ENCODE results near the gene RABEP1. TPM values are rescaled to one million over a fixed set of nuclear protein-coding genes. Genes with fewer than 3 reads are reported as not detected.

The RABEP1 gene
- total RNA-seq, 2 donors from 2014 or later, result 32.2 to 32.8 TPM

DNA sequence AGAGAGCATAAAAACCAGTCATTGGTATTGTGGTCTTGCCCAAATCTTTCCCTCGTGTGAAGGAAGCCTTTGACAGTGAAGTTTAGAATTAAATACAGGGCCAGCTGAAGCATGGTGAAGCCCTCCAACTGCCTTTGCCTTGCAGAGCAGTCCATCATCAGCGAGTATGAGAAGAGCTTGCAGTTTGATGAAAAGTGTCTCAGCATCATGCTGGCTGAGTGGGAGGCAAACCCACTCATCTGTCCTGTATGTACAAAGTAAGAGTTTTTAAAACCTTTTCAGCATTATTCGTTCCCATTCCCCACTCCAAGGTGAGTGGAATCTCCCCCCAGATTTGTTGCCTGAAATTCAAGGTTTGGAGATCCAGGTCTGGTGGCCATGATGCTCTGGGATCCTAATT lies 143.7 kb downstream of the RABEP1 start:
- peaks cover 75% of the 10 kb centered on the region for H3K36me3 ChIP-seq (ENCODE audit: control insufficient read depth, insufficient read depth, low read length)
- TF ChIP-seq, protein P1, sequence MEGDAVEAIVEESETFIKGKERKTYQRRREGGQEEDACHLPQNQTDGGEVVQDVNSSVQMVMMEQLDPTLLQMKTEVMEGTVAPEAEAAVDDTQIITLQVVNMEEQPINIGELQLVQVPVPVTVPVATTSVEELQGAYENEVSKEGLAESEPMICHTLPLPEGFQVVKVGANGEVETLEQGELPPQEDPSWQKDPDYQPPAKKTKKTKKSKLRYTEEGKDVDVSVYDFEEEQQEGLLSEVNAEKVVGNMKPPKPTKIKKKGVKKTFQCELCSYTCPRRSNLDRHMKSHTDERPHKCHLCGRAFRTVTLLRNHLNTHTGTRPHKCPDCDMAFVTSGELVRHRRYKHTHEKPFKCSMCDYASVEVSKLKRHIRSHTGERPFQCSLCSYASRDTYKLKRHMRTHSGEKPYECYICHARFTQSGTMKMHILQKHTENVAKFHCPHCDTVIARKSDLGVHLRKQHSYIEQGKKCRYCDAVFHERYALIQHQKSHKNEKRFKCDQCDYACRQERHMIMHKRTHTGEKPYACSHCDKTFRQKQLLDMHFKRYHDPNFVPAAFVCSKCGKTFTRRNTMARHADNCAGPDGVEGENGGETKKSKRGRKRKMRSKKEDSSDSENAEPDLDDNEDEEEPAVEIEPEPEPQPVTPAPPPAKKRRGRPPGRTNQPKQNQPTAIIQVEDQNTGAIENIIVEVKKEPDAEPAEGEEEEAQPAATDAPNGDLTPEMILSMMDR (conservative IDR thresholded peaks at IDR 0.05), result no peak
- no peaks in the 10 kb centered on the region for H3K27me3 Mint-ChIP-seq (ENCODE audit: insufficient read depth)
- WGBS, 2 experiments (ENCODE audit: insufficient coverage in 1 of 2, insufficient read length in 1 of 2), result 96 to 100% methylated on average over 3 of the region's 3 CpGs
- no peaks in the 10 kb centered on the region for H3K9me3 ChIP-seq (ENCODE audit: control insufficient read depth, low read length)
- H3K4me1 ChIP-seq (ENCODE audit: control insufficient read depth, insufficient read depth, low read length), result no peaks in the 10 kb centered on the region
- H3K36me3 Mint-ChIP-seq (ENCODE audit: low read depth), result peaks cover 84% of the 10 kb centered on the region
- no peak overlapping the region for H3K27ac Mint-ChIP-seq
- H3K9me3 Mint-ChIP-seq, result no peaks in the 10 kb centered on the region
- no peak overlapping the region for H3K4me3 Mint-ChIP-seq
- no peaks in the 10 kb centered on the region for H3K27me3 ChIP-seq (ENCODE audit: control insufficient read depth, insufficient read depth, low read length, poor library complexity, severe bottlenecking)
- H3K27ac ChIP-seq (ENCODE audit: low read depth, low read length), result no peak overlapping the region
- peaks cover 5% of the 10 kb centered on the region for H3K4me1 Mint-ChIP-seq
- DNase-seq, result no peak
- H3K9ac ChIP-seq (ENCODE audit: extremely low read depth, low read length, poor library complexity, severe bottlenecking), result no peak overlapping the region
- no peak overlapping the region for H3K4me3 ChIP-seq (ENCODE audit: low read length)

- WGBS, 2 experiments (ENCODE audit: insufficient coverage in 1 of 2, insufficient read length in 1 of 2), result 94 to 95% methylated on average over 3 of the region's 3 CpGs
- no peaks in the 10 kb centered on the region for H3K4me1 Mint-ChIP-seq
- Histone ChIP-seq H3K9ac (ENCODE audit: extremely low read depth, low read length, poor library complexity, severe bottlenecking) (no peak overlapping the region), H3K27me3 (ENCODE audit: control insufficient read depth, insufficient read depth, low read length, poor library complexity, severe bottlenecking) (no peaks in the 10 kb centered on the region), H3K4me1 (ENCODE audit: control insufficient read depth, insufficient read depth, low read length) (no peaks in the 10 kb centered on the region), H3K36me3 (ENCODE audit: control insufficient read depth, insufficient read depth, low read length) (peaks cover 82% of the 10 kb centered on the region), H3K4me3 (ENCODE audit: low read length) (no peak overlapping the region), H3K9me3 (ENCODE audit: control insufficient read depth, low read length) (no peaks in the 10 kb centered on the region), H3K27ac (ENCODE audit: low read depth, low read length) (no peak overlapping the region)
- no peak for DNase-seq
- TF ChIP-seq, protein P1 (conservative IDR thresholded peaks at IDR 0.05), result no peak
- peaks cover 86% of the 10 kb centered on the region for H3K36me3 Mint-ChIP-seq (ENCODE audit: low read depth)
- no peak overlapping the region for H3K4me3 Mint-ChIP-seq
- H3K27me3 Mint-ChIP-seq (ENCODE audit: insufficient read depth), result no peaks in the 10 kb centered on the region
- H3K27ac Mint-ChIP-seq, result no peak overlapping the region
- no peaks in the 10 kb centered on the region for H3K9me3 Mint-ChIP-seq
Observed at GRCh38 chr17:5429191-5429887, 147.3 kb downstream of the RABEP1 start.

DNA sequence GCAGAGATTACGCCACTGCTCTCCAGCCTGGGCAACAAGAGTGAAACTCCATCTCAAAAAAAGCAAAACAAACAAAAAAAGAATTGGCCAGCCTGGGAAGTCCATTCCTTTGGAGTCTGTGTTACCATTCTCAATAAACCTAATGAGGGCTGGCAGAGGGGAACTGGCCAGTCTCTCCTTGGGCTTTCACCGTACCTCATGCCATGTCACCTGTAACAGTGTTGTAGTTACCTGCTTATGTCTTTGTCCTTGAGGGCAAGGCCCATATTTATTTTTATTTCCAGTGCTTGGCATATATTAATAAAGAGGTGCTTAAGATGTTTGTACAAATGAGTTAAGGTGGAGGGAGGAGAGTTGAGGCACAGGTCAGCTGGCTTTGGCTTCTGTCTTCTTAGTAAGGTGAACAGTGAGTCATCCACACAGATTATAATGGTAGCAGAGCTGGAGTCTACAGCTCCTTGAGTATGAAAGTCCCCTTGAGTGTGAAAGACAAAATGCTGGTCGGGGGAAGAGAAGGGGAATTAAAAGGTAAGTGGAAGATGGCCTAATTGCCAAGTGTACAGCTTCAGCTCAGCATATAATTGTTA lies 148.4 kb downstream of the RABEP1 start:
- TF ChIP-seq, protein P1 (conservative IDR thresholded peaks at IDR 0.05), result no peak
- H3K9me3 ChIP-seq (ENCODE audit: control insufficient read depth, low read length), result no peaks in the 10 kb centered on the region
- H3K9ac ChIP-seq (ENCODE audit: extremely low read depth, low read length, poor library complexity, severe bottlenecking), result no peak overlapping the region
- H3K4me3 ChIP-seq (ENCODE audit: low read length), result no peak overlapping the region
- peaks cover 81% of the 10 kb centered on the region for H3K36me3 Mint-ChIP-seq (ENCODE audit: low read depth)
- no peaks in the 10 kb centered on the region for H3K27me3 Mint-ChIP-seq (ENCODE audit: insufficient read depth)
- 93 to 100% methylated on average over 3 of the region's 3 CpGs for WGBS, 2 experiments (ENCODE audit: insufficient coverage in 1 of 2, insufficient read length in 1 of 2)
- H3K4me1 ChIP-seq (ENCODE audit: control insufficient read depth, insufficient read depth, low read length), result no peaks in the 10 kb centered on the region
- no peak for DNase-seq
- H3K27ac ChIP-seq (ENCODE audit: low read depth, low read length), result no peak overlapping the region
- H3K36me3 ChIP-seq (ENCODE audit: control insufficient read depth, insufficient read depth, low read length), result peaks cover 80% of the 10 kb centered on the region
- H3K9me3 Mint-ChIP-seq, result no peaks in the 10 kb centered on the region
- no peak overlapping the region for H3K4me3 Mint-ChIP-seq
- no peaks in the 10 kb centered on the region for H3K4me1 Mint-ChIP-seq
- H3K27ac Mint-ChIP-seq, result no peak overlapping the region
- H3K27me3 ChIP-seq (ENCODE audit: control insufficient read depth, insufficient read depth, low read length, poor library complexity, severe bottlenecking), result no peaks in the 10 kb centered on the region
